ENCODE measurements around the gene RASGRP2.

The RASGRP2 gene

GRCh38 chr11:64755681-64756361 lies 11.9 kb upstream of the RASGRP2 start:
- DNase-seq, result no peak

- no peak for DNase-seq
These were observed 11.1 kb upstream of the RASGRP2 start for GRCh38 chr11:64754919-64755662.

GRCh38 chr11:64754124-64754918 lies 10.4 kb upstream of the RASGRP2 start:
- no peak for DNase-seq

GRCh38 chr11:64753380-64754123 lies 9.6 kb upstream of the RASGRP2 start:
- DNase-seq, result no peak

GRCh38 chr11:64753019-64753379 lies 9.1 kb upstream of the RASGRP2 start:
- DNase-seq, result no peak

GRCh38 chr11:64752175-64752970 lies 8.4 kb upstream of the RASGRP2 start:
- DNase-seq, result no peak

GRCh38 chr11:64751580-64751979 lies 7.6 kb upstream of the RASGRP2 start:
- no peak for DNase-seq

- no peak for DNase-seq
These were observed 7.2 kb upstream of the RASGRP2 start for GRCh38 chr11:64751136-64751535.

- no peak for DNase-seq
These were observed 6.6 kb upstream of the RASGRP2 start for GRCh38 chr11:64750361-64751054.

GRCh38 chr11:64747961-64748665 lies 4.2 kb upstream of the RASGRP2 start:
- no peak for DNase-seq

GRCh38 chr11:64746486-64746885 lies 2.5 kb upstream of the RASGRP2 start:
- DNase-seq, result no peak

- no peak for DNase-seq
These were observed 1.8 kb upstream of the RASGRP2 start for GRCh38 chr11:64745521-64746328.

- peak; percentile 22 for DNase-seq
These were observed 1.2 kb upstream of the RASGRP2 start for GRCh38 chr11:64745189-64745520.

- DNase-seq, result no peak
These were observed 724 bp upstream of the RASGRP2 start for GRCh38 chr11:64744544-64745188.

GRCh38 chr11:64742889-64743590 lies 902 bp downstream of the RASGRP2 start:
- no peak for DNase-seq

- DNase-seq, result no peak
These were observed 1.7 kb downstream of the RASGRP2 start for GRCh38 chr11:64742087-64742888.

GRCh38 chr11:64741375-64742086 lies 2.4 kb downstream of the RASGRP2 start:
- DNase-seq, result no peak
